CD4-positive, alpha-beta T cell treated with Interleukin-15 for 1 hour (primary cell): Measurements from ENCODE around the gene CTNND2.
"Not testable (repeated sequence)": the region's sequence is repeated elsewhere in the genome, so short reads cannot be mapped to it uniquely, and the experiment has no call there.

Experiments
- DNase-seq: peaks from one replicate; pipeline ENCODE4 v3.0.0-alpha.2; 2020

CTNND2 gene

DNA sequence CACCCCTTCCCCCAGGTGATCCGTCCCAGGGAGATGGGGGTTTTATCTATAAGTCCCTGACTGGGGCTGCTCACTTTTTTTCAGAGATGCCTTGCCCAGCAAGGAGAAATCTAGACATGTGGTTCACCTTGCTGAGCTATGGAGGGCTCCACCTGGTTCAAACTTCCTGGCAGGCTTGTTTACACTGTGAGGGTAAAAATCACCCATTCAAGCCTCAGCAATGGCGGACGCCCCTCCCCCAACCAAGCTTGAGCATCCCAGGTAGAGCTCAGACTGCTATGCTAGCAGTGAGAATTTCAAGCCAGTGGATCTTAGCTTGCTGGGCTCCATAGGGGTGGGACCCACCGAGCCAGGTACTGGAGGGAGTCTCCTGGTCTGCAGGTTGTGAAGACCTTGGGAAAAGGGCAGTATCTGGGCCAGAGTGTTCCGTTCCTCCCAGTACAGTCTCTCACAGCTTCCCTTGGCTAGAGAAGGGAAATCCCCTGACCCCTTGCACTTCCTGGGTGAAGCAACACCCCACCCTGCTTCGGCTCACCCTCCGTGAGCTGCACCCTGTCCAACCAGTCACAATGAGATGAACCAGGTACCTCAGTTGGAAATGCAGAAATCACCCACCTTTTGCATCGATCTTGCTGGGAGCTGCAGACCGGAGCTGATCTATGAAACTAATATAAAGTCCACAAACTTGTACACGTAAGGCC, 231.7 kb downstream of the CTNND2 start:
- DNase-seq, result no peak

- DNase-seq, result no peak
These were observed 245.9 kb downstream of the CTNND2 start for GRCh38 chr5:11658376-11658775.

DNA sequence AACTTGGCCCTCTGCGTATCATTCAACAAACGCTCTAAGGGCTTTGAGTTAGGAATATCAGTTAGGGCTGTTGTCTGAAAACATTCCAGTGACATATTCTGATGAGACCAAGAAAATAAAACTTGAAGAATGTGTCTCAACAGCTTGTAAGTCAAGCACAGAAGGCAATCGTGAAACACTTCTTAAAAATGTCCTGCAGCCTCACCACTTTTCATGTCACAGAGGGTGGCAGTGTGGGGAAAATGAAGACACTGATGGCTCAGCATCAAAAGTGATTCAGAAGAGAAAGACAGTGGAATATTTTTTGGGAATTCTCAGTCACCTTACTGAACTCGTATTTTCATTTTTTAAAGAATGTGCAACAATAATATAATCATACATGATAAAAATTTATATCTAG, 247.3 kb downstream of the CTNND2 start:
- no peak for DNase-seq

DNA sequence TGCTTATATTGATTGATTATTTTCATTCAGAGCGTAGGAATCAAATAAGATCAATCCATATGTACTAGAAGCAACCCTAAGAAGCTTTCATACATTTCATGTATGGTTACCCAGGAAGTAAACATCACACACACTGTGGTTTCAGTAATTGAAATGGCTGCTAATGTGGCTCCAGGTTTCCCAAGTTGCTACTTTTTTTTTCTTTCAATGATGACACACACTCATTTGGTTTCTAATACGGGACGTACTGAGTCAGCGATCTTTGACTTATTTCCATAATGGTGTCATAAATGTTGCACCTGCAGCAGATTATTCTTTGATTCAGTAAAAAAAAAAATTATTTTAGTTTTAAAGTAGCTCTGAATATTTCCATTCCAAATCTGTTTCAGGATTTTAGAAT, 248.6 kb downstream of the CTNND2 start:
- no peak for DNase-seq

GRCh38 chr5:11650936-11651335, 253.3 kb downstream of the CTNND2 start:
- no peak for DNase-seq

- DNase-seq, result no peak
These were observed 258.1 kb downstream of the CTNND2 start for GRCh38 chr5:11646141-11646540.

DNA sequence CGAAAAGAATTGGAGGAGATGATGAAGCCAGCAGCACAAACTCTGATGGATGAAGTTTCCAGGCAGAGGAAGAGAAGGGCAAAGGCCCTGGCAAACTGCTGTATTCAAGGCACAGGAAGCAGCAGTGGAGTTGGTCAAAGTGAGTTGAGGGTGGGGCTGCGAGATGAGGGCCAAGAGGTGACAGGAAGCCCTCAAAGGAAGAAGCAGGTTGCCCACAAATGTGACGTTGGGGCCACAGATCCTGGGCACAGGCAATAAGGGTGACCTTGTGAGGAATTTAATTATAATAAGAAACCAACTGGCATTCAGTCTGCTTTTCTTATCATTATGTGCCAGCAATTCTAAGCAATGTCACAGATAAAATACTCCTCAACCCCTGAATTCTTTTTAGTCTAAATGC, 261.8 kb downstream of the CTNND2 start:
- no peak for DNase-seq

- no peak for DNase-seq
These were observed 263.9 kb downstream of the CTNND2 start for GRCh38 chr5:11640158-11640873.

DNA sequence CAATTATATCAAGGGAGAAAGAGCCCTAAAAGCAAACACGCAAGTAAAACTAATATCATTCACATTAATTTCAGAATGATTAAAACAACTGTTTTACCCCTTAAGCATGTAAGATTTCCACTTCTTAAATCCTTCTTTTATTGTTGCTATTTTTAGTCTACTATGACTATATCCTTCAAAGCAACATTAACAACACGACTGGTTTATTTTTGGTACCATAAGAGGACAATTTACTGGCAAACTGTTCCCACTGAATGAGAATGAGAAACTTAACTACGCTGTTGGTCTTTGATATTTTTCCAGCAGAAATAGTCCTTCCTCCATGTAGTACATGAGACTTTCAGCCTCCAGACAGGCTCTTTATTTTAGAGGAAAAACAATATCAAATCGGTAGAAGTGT, 281.5 kb downstream of the CTNND2 start:
- no peak for DNase-seq

DNA sequence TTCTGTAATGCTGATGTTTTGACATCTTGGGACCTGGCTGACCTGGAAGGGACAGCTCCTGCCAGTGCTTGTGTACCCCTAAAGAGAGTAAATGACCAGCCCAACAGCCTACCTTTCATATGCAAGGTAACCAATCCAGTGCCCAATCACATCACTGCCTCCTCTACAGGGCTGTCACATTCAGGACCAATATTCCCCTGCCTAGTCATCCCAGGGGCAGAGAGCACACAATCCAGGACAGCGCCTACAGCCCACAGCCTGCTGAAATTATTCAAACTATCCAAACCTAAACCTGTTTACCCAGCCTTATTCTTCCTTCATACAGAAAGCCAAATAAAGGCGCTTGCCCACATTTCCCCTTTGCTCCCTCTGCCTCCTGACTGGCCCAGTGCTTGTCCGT, 284.1 kb downstream of the CTNND2 start:
- DNase-seq, result no peak

DNA sequence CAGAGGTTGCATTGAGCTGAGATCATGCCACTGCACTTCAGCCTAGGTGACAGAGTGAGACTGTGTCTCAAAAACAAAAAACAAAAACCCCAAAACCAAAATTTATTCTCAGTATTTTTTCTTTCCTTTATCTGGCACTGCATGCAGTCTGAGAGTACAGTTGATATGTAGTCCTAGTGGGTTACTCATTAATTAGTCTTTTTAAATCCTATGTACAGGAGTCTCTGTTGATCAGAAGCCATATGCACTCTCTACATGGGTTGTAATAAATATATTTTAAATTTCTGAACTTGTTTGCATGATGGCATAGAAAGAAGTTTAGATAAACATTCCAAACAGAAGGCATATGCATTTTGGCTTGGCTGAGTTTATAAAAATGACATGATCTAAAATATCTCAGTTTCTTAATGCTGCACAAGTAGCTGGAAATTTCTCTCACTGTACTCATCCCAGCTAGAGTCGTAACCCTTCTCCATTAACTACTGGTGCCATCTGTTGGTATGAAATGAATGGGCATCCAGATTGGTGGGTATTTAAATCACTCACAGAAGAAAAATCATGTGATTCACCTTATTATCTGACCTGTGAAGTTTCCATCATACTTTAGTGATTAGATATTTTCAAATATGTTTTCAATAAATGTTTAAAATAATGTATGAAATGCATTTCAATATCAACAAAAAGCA, 284.8 kb downstream of the CTNND2 start:
- DNase-seq, result no peak

DNA sequence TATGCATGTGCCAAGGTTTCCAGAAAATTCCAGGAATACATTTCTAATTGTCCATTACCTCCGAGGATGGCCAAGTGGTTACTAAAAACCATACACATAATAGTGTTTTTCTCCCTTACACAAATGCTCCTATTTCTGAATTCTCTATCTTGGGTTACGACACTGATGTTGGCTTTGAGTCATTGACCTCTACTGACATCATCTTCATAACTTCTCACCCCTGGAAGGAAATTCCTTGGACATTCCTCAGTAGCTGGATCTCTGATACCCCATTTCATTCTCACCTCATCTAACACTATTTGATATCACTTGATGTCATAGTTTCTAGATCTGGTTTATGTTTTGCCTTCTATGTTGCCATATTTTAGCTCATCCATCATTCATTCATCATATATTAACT, 287.2 kb downstream of the CTNND2 start:
- no peak for DNase-seq

DNA sequence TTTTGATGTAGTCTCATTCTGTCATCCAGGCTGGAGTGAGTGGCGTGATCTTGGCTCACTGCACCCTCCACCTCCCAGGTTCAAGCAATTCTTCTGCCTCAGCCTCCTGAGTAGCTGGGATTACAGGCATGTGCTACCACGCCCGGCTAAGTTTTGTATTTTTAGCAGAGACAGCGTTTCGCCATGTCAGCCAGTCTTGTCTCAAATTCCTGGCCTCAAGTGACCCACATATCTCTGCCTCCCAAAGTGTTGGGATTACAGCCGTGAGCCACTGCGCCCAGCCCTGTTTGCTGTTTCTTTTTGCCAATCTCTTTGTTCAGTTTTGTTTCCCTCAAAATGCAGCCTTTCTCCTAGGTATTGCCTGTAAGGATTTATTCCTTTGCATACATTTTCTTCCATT, 287.6 kb downstream of the CTNND2 start:
- not testable (repeated sequence) for DNase-seq

DNA sequence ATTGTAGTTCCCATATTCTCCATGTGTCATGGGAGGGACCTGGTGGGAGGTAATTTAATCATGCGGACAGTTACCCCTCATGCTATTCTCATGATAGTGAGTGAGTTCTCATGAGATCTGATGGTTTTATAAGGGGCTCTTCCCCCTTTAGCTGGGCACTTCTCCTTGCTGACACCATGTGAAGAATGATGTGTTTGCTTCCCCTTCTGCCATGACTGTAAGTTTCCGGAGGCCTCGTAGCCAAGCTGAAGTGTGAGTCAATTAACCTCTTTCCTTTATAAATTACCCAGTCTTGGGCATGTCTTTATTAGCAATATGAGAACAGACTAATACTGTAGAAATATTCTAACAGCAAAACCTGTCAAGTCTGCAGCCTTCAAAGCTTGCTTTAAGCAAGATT, 293.2 kb downstream of the CTNND2 start:
- DNase-seq, result no peak

DNA sequence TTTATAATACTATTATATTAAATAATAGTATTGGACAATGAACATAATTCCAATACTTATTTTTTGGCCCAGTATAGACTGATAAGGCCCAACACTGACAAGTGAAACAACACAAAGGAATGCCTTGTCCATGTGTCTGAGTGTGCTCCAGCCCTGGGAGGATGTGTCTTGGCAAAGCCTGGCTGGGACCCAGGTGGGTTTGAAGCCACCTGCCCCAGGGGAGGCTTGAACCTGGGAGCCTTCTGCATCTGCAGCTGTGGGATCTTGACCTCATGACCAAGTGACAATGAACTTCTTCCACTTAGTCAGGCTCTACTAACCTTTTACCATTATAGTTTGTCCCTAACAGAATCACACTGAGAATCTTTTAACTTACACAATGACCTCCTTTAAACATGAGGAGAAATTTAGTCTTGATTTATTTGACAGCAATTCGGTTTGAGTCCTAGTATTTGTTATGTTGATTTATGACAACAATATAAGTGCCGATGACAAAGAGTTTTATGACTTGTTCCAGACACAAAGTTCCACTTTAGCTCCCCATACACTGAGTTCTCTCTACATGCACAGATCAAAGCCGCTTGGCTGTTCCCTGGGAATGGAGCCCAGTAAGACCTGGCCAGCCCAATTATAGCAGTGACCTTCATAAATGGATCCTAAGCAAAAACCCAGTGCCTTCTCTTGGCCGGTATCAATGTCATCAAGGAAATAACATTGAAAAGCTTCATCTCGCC, 294.5 kb downstream of the CTNND2 start:
- DNase-seq, result no peak

DNA sequence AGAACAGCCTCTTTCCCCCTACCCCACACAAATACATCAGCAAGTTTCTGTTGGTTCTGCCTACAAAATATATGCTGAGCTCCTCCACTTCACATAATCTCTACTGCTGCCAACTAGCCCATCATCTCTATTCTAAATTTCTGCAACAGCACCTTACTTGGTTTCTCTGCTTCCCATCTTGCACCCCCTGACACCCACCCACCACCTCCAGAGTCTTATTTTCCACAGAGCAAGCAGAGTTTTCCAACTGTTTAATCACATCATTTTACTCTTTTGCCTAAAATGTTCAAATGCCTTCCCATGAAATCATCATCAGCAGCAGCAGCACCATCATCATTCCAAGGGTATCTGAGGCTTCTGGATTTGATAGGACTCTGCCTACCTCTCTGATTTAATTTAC, 295.7 kb downstream of the CTNND2 start:
- no peak for DNase-seq

DNA sequence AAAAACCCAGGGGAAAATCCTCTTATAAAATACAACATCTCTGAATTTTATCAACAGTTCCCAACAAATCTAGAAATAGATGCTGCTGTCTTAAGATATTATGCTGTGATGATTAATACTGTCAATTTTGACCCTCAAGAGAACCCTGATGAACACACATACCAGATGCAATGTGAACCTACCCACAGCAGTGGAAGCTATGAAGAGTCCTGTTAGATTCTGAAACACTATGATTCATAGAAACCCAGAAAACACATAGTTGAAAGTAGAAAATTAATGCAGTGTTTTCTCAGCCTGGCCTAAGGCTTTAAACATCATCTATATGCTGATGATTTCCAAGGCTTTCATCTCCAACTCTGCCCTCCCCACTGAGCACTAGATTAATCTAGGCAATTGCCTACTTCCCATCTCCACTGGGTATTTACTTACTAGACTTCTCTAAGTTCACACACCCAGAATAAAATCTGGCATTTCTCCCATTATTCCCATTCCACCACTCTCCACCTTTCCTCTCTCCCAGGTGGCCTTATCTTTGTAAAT, 296.2 kb downstream of the CTNND2 start:
- DNase-seq, result no peak

GRCh38 chr5:11602298-11602697, 301.9 kb downstream of the CTNND2 start:
- no peak for DNase-seq

DNA sequence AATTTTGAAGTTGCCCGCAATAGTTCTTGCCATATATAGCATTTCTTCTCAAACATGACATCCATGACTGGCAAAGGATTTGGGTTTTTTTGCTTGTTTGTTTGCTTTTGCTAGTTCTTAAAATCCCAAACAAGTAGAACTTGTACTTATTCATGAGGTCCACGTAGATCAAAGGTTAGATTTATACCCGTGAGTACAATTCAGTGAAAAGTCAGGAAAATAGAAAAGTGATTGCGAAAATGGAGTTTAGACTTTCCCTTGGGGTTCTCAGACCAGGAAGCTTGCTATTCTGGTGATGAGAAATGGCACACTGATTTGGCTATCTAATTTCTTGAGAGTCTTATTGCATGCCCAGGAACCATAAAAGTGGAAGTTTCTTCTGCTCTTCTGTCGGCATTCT, 304.7 kb downstream of the CTNND2 start:
- no peak for DNase-seq

DNA sequence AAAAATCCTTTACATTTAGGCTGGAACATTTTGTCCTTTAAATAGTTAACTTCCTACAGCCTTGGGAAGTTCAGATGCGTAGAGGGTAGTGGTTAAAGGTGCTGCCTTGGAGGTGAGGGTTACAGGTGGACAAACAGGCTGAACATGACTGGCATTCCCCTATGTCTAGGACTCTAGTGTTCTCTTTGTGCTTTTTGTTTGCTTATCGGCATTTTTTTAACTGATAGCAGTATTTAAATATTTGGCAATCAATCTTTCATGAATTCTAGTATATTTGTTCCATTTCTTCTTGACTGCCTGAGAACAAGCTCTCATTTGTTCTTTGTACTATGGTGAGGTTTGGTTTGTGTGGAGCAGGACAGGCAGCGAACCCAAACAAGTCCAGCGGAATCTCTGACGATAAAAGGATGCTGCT, 307.6 kb downstream of the CTNND2 start:
- no peak for DNase-seq

DNA sequence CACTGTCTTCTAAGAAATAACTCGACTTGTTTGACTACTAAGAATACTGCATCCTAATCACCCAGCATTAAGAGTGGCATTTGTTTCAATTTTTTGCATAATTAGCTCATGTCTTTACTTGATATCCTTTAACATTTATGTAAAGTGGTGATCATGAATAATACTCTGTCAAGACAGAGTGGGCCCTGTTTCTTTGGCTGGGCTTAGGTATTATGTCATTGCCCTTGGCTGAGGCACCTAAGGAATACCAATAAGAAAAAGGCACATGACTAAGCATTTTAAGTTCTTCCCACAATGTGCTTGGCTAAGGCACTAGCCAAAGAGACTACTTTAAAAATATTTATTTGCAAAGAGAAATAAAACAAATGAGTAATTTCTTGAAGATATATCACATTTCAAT, 308.1 kb downstream of the CTNND2 start:
- DNase-seq, result no peak

DNA sequence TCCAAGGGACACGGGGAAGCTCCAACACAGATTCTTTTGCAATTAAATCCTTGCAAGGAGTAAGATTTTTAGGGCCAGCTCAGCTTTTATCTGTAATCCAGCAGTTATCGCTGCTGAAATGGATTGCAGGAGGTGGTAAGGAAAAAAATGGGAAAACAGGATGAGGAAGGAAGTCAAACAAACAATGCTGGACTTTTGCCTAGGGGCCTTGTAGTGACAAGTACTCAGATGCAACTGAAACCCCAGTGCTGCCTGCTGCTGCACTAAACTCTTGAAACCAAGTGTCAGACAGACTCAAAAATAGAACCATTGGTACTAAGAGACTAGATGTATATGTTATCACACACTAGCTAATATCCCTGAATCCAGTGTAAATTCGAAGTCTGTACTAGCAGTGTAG, 309.2 kb downstream of the CTNND2 start:
- DNase-seq, result no peak

- DNase-seq, result no peak
These were observed 310.2 kb downstream of the CTNND2 start for GRCh38 chr5:11594021-11594420.
